ENCODE data around the gene EVL.

Gene EVL

GRCh38 chr14:100110816-100111215 is 45.6 kb downstream of the EVL start:
- no peak for TF ChIP-seq CTCF (IDR thresholded peaks at IDR 0.05; ENCODE audit: low read depth, low read length, missing control alignments)

DNA sequence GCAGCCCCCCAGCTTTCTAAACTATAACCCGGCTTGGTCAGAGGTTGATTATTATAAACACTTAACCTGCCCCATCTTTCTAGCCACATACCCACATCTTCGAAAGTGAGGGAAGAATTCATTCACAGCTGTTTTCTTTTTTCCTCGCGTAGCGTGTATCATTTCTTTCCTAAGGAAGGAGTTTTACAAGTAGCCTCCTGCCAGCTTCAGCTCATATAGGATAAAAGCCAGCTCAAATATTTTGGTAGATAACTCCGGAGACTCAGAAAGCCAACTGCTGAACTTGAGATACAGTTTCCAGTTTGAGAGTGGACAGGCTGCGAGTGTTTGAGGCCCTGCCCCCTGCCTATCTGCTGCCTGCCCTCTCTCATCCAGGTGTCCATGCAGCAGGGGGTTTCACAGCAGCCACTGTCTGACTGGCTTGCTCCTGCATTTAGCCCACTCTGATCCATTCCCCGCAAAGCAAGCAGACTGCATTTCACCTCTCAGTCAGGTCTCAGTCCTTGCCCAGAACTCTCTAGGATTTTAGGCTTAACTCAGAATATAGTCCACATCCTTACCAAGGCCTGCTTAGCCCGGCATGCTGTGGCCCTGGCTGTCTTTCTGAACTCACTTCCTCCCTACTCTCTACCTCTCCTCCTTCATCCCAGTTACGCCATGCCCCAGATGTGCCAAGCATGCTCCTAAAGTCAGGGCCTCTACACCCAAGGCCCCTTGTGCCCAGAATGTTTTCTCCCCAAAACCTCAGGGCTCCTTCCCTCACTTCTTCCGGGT is 46.9 kb downstream of the EVL start:
- DNase-seq = no peak
- in situ Hi-C loops (cut with HindIII; ENCODE audit: low pct_ligation_motif_present, low sequenced_read_pairs) = no loop called here
- H3K27me3 ChIP-seq (replicated peaks) = no peaks in the 10 kb centered on the region
- H3K4me3 ChIP-seq (ENCODE audit: low read depth, low read length) = no peak overlapping the region
- H3K27ac ChIP-seq = no peak overlapping the region
- TF ChIP-seq CTCF (IDR thresholded peaks at IDR 0.05; ENCODE audit: low read depth, low read length, missing control alignments) = no peak
- H3K36me3 ChIP-seq (replicated peaks) = no peaks in the 10 kb centered on the region

More at GRCh38 chr14:100110816-100111215, 45.6 kb downstream of the EVL start:
- no peaks in the 10 kb centered on the region for H3K27me3 ChIP-seq (replicated peaks)
- no peak for DNase-seq
- H3K27ac ChIP-seq = no peak overlapping the region
- in situ Hi-C loops (cut with HindIII; ENCODE audit: low pct_ligation_motif_present, low sequenced_read_pairs) = no loop called here
- no peaks in the 10 kb centered on the region for H3K36me3 ChIP-seq (replicated peaks)
- no peak overlapping the region for H3K4me3 ChIP-seq (ENCODE audit: low read depth, low read length)

GRCh38 chr14:100114109-100114765 is 49.0 kb downstream of the EVL start:
- DNase-seq = no peak
- Histone ChIP-seq H3K4me3 (ENCODE audit: low read depth, low read length) (no peak overlapping the region), H3K27me3 (replicated peaks) (no peaks in the 10 kb centered on the region), H3K27ac (no peak overlapping the region), H3K36me3 (replicated peaks) (no peaks in the 10 kb centered on the region)
- TF ChIP-seq CTCF (IDR thresholded peaks at IDR 0.05; ENCODE audit: low read depth, low read length, missing control alignments) = no peak
- in situ Hi-C loops (cut with HindIII; ENCODE audit: low pct_ligation_motif_present, low sequenced_read_pairs) = no loop called here

DNA sequence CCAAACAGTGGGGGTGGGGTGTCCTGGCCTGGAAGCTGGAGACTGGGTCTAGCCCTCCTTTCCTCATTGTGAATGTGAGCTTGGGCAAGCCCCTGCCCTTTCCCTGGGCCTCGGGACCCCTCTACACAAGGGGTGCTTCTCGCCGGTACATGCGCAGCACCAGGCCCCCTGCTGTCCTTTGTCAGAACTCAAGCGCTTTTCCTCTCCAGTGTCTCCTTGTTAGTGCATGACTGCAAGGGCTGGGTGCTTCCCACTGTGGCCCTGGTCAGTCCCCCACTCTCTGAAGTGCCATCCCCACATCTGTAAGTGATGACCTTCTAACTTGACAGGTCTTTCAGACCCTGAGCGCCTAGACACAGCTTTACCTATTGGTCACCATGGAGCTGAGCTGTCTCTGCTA is 50.0 kb downstream of the EVL start:
- in situ Hi-C loops (cut with HindIII; ENCODE audit: low pct_ligation_motif_present, low sequenced_read_pairs) = no loop called here
- no peak for TF ChIP-seq CTCF (IDR thresholded peaks at IDR 0.05; ENCODE audit: low read depth, low read length, missing control alignments)
- Histone ChIP-seq H3K36me3 (replicated peaks) (no peaks in the 10 kb centered on the region), H3K27ac (no peak overlapping the region), H3K27me3 (replicated peaks) (no peaks in the 10 kb centered on the region), H3K4me3 (ENCODE audit: low read depth, low read length) (no peak overlapping the region)
- no peak for DNase-seq

GRCh38 chr14:100115726-100116125 is 50.5 kb downstream of the EVL start:
- H3K27ac ChIP-seq = no peak overlapping the region
- DNase-seq = no peak
- no peaks in the 10 kb centered on the region for H3K27me3 ChIP-seq (replicated peaks)
- in situ Hi-C loops (cut with HindIII; ENCODE audit: low pct_ligation_motif_present, low sequenced_read_pairs) = no loop called here
- H3K4me3 ChIP-seq (ENCODE audit: low read depth, low read length) = no peak overlapping the region
- H3K36me3 ChIP-seq (replicated peaks) = no peaks in the 10 kb centered on the region
- no peak for TF ChIP-seq CTCF (IDR thresholded peaks at IDR 0.05; ENCODE audit: low read depth, low read length, missing control alignments)
